HG03565 (cell line): ENCODE results near the gene HHIPL1.

Source experiments
- ATAC-seq: cut with Tn5 transposase; IDR thresholded peaks from one replicate; pipeline ENCODE4 v1.9.1; 2021; ENCODE audit warnings: mild to moderate bottlenecking, moderate library complexity; ENCODE audit not compliant: unreplicated experiment

Gene HHIPL1

DNA sequence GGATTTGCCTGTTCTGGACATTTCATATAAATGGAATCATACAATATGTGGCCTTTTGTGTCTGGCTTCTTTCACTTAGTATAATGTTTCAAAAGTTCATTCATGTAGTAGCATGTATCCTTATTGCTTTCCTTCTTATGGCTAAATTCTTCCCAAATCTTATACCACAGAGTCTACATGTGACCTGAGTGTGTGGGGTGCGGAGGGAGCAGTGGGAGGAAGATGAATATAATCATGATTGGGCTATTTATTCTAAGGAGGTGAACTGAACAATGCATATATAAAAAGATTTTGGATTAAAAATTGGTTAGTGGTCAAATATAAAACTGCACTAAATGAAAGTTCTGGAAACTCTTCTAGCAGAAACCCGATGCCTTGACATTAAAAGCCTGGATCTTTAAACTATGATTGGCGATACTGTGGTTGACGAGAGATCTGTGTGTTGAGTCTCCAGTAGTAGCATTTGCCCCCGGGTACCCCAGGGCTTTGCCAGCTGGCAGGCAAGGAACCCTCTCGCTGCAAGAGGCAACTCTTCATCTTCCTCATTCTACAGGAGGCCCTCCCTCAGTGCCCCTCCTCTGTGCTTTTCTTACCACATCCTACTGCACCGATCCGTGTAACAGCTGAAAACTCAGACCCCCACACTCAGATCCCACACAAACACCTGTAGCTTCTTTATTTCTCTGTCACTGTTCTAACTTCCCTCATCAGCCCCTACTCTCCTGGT, 41.8 kb downstream of the HHIPL1 start:
- no peak for ATAC-seq

DNA sequence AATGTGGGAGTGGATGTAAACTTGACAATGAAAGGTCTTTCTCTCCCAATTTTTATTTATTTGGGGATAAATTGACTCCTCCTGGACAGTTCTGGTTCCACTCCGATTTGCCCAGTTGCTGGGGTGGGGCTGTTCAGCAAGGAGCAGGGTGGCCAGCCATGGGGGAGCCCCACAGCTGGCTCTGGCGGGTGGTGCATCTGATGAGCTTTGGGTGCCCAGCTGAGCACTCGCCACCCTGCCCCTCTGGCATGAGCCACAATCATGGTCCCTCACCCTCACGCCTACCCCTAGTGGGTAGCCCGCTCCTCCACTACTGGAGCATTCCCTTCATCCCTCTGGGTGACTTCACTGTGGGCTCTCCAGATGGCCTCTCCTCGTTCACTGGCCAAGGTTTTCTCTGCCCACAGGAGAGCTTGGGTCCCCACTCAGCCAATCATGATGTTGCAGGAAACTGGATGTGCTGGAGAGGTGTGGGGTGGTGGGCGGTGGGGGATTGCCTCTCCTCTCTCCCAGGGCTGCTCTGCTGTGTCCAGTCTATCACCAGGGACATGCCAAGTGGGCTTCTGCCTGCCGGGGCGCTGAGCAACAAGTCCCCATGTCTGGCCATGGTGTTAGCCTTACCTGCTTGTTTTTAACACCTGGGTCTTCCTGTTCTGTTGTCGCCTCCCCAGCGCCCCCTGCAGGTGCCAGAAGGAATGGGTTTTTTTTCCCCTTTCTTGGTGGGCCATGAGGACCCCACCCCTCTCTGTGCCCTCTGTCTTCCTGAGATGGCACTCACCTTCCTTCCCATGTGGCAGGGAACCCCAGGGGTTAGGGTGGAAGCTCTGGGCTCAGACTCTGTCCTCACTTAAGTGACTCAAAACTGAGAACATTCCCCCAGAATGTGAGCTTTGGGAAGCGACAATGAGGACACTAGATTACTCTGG, 42.6 kb downstream of the HHIPL1 start:
- ATAC-seq, result no peak

DNA sequence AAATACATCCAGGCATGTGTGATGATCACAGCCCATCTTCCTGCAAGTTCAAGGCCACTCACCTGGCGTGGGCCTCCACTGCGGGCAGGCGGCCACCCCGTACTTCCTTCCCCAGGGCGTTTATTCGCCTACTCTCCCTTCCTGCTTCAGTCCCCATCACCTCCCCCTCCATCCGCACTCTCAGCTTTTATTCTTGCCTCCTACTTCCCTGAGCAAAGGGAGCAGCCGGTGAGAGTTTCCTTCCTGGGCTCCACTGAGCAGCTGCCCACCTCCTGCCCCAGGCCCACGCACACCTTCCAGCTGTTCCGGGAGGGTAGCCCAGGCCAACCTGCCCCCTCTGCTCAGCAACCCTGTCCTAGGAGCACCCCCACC, 43.3 kb downstream of the HHIPL1 start:
- no peak for ATAC-seq

DNA sequence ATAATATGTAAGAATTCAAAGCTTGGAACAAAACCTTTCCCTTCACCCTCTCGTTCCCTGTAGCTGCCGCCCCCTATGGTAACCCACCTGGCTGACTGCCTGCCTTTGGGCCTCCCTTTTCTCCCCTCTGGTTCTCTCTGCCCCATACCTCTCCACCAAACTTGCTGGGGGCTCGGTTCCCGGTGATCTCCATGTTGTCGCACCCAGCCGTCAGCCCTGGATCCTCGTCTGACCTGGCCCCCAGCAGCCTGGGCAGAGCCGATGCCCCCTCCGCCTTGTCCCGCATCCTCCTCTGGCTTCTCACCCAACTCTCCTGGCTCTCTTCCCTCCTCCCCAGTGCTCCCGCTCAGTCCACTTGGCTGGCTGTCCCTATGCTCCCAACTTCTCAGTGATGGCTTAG, 43.7 kb downstream of the HHIPL1 start:
- ATAC-seq, result no peak

DNA sequence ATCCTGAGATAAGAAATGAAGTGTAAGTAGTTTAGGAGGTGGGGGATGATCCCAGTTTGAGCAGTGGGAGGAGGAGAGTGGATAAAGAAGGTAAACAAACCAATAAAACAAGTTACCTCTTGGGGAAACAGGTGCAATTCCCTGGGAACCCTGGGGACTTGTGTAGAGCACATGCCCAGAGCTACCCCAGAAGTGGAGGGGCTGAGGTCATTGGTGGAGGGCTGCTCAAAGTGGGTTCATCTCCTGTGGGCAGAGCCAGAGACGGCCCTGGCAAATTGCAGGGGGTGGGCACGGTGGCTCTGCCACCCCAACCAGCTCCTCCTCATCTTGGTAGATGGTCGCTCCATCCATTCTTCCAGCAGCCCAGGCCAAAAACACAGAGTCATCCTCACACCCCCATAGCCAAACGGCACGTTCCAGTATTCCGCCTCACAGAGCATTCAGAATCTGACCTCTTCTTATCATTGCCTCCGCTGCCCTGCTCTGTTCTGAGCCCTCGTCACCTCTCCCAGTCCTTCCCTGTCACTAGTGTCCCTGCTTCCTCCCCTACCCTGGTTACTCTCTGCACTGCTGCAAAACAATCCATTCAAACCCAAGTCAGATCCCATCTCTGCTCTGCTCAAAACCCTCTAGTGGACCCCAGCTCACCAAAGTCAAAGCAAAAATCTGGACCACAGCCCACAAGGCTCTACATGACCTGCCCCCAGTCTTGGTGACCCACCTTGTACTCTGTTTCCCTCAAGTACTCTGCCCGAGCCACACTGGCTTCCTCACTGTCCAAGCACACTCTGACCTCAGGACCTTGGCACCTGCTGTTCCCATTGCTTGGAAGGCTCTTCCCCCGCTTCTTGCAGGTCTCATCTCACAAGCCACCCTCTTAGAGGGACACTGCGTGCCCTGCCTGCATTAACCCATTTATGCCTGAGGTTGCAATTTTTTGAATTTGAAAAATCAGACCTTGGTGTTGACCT, 44.6 kb downstream of the HHIPL1 start:
- ATAC-seq, result no peak

DNA sequence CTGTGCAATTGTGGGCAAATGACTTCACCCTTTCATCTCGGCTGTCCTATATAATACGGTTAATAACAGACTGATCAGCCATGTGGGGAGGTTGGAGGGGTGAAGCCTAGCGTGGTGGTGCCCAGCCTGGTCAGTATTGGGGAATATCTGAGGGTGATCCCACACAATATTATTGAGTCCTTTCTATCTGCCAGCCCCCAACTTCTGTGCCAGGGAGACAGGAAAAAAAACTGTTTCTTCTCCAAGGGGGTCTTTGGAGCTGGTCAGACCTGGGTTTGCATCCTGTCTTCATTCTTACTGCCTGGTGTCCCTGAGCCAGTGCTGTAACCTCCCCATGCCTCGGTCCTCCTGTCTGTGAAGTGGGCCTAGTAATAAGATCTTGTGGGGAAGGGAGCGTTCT, 45.7 kb downstream of the HHIPL1 start:
- ATAC-seq, result no peak

DNA sequence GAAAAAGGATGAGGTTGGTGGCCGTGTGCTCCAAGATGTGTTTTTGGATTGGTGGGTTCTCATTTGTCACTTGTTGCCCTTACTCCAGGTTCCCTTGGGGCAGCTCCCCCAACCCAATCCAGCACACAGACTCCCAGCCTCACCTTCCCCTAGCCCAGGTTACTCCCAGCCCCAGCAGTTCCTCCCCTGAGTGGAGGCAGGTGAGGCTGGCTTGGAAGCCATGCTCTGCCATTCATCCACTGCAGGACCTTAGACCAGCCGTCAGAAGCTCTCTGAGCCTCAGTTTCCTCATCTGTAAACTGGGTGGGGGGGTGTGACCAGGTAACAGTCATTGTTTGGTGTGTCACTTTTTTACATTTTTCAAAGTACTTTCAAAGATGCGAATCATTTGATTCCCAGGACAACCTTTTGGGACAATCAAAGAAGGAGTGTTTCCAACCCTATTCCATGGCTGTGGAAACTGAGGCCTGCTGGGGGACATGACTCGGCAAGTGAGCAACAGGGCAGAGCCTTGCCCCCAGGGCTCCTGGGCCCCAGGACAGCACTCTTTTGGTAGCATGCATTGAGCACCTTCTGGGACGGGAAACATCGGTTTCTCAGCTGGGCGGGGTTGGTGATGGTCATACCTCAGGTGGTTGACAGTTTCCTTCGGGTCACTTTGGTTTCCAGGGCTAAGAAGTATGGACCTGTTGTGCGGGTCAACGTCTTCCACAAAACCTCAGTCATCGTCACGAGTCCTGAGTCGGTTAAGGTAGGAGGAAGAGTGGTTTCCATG, 46.4 kb downstream of the HHIPL1 start:
- ATAC-seq, result no peak

DNA sequence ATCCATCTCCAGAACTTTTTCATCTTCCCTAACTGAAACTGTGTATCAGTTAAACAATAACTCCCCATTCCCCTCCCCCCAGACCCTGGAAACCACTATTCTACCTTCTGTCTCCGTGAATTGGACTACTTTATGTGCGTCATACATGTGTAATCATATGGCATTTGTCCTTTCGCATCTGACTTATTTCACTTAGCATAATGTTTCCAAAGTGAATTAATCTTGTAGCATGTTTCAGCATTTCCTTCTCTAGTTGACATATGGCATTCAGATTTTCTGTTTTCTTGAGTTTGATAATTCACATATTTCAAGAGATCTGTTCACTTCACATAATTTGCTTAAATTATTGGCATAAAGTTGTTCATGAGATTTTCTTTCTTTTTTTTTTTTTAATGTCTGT, 49.0 kb downstream of the HHIPL1 start:
- no peak for ATAC-seq

DNA sequence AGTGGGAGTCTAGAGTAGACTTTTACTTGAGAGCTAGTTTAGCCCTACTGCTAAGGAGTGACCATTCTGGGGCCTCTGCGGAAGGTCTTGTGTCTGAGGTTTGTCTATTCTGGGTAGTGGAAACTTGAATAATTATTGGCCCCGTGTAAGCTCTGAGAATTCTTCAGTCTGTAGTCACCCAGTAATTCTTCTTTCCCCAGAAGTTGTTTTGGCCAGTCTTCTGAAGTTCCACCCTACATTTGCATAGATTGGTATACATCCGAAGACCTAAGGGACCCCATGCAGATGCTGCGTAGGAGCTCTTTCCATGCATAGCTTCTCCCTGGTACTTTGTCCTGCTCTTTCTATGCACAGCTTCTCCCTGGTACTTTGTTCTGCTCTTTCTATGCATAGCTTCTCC, 52.0 kb downstream of the HHIPL1 start:
- no peak for ATAC-seq

DNA sequence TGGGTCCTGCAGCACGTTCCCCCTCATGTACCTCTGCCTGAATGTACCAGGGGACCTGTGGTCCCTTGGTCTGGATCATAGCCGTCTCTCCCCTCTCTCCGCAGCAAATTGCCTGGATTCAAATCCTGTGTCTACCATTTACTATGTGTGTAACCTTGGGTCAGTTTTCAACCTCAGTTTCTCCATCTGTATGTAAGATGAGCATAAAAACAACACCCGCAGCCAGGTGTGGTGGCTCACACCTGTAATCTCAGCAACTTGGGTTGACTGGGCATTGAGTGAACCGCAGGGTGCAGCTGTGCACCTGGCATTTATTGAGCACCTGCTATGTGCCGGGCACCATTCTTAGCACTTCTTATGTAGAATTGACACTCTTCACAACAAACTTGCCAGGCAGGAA, 53.3 kb downstream of the HHIPL1 start:
- ATAC-seq, result no peak

DNA sequence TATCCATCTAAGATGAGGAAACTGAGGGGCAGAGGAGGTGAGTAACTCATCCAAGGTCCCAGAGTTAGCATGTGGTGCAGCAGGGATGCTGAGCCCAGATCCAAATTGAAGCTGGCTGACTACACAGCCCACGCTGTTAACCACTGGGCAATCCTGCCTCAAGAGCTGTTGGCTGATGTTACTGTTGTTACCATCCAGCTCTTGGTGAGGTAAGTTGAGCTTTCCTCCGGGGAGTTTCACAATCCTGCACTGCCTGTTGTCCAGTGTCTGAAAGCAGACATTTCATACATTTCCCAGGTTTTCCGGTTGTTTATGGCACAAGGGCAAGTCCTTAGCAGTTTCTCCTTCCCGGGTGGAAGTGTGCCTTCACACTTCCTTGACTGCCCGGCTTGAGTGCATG, 53.7 kb downstream of the HHIPL1 start:
- ATAC-seq, result no peak

DNA sequence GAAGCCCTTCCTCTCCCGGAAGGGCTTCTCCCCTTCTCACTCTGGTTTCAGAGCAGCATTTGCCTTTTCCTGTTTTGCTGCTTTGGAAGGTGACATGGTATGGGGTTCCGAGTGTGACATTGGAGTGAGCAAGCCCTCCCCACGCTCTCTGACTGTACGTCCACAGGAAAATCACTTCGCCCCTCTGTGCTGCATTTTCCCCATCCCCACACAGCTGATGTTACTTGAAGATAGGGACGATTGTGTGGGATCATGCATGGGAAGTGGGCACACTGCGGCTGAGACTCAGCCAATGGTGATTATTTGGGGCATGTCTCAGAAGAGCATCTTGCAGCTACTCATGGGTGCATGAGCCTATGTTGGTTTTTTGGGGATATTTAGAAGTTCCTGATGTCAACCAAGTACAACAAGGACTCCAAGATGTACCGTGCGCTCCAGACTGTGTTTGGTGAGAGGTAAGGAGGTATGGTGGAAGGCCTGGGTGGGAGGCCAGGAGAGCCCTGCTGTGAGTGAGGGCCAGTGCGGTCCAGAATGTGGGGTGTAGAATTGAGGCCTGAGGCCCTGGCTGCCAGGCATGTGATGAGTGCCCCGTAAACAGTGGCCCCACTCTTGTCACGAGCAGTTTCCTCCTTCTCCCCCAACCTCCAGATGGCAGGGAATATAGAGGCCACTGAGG, 54.3 kb downstream of the HHIPL1 start:
- no peak for ATAC-seq

DNA sequence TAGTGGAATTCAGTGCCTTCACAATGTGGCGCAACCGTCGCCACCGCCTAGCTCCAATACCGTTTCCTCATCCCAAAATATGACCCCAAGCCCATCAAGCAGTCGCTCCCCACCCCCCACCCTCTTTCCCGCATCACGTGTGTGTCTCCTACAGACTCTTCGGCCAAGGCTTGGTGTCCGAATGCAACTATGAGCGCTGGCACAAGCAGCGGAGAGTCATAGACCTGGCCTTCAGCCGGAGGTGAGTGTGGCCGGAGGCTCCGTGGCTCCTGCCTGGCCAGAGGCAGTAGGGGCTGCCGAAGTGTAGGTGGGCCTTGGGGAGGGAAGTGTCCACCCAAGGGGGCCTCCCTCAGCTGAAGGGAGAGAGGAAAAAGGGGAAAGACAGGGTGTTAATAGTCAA, 54.9 kb downstream of the HHIPL1 start:
- ATAC-seq, result no peak

DNA sequence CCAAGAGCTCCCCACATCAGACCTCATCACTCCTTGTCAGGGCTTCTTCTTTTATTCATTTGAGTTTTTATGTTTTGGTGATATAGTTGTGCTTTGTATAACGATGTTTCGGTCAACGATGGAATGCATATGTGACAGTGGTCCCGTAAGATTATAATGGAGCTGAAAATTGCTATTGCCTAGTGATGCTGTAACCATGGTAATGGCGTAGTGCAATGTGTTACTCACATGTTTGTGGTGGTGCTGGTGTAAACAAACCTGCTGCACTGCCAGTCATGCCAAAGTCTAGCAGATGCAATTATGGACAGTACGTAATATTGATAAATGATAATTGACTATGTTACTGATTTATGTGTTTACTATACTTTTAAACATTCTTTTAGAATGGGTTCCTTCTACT, 55.5 kb downstream of the HHIPL1 start:
- no peak for ATAC-seq

DNA sequence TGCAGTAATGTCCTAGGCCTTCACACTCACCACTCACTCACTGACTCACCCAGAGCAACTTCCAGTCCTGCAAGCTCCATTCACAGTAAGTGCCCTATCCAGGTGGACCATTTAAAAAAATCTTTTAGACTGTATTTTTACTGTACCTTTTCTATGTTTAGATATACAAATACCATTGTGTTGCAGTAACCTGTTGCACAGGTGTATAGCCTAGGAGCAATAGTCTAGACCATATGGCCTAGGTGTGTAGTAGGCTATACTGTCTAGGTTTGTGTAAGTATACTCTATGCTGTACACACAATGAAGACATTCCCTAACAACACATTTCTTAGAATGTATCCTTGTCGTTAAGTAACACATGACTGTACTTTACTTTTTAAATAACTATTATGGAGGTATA, 56.3 kb downstream of the HHIPL1 start:
- ATAC-seq, result no peak

DNA sequence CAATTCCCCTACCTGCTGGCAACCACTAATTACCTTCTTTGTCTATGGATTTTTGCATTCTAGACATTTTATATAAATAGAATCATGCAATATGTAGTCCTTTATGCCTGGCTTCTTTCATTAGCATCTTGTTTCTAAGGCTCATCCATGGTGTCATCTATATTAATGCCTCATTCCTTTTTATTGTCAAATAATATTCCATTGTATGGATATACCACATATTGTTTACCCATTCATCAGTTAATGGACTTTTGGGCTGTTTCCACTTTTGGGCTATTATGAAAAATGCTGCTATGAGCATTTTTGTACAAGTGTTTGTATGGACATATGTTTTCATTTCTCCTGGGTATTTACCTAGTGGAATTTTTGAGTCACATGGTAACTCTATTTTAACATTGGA, 57.2 kb downstream of the HHIPL1 start:
- no peak for ATAC-seq

DNA sequence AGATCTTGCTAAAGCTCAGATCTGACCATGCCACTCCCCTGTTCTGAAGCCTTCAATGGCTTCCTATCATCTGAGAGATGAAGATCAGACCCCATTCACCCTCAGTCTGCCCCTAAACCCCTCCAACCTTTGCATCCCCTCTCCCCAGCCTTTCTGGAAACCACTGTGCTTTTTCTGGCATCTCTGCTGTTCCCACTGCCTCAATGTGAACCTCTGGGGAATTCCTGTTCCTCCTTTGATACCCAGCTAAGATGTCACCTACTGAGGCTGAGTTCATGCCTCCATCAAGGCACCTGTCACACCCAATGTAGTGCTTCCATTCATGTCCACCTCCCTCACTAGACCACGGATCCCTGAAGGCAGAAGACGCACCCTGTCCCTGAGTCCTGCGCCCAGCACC, 58.5 kb downstream of the HHIPL1 start:
- no peak for ATAC-seq

DNA sequence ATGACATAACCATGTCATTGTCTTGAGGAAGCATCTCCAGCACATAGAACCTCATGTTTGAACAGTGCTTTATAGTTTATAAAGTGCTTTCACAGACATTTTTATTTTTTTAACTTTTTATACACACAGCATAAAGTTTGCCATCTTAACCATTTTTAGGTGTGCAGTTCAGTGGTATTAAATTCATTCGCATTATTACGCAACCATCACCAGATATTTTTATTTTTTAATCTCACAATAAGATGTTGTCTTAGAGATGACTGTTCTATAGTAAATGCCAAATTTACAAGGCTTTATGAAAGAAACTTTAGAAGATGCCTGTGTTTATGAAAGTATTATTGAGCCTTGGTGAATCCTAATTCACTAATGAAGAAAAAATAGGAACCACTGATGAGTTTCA, 59.1 kb downstream of the HHIPL1 start:
- no peak for ATAC-seq

DNA sequence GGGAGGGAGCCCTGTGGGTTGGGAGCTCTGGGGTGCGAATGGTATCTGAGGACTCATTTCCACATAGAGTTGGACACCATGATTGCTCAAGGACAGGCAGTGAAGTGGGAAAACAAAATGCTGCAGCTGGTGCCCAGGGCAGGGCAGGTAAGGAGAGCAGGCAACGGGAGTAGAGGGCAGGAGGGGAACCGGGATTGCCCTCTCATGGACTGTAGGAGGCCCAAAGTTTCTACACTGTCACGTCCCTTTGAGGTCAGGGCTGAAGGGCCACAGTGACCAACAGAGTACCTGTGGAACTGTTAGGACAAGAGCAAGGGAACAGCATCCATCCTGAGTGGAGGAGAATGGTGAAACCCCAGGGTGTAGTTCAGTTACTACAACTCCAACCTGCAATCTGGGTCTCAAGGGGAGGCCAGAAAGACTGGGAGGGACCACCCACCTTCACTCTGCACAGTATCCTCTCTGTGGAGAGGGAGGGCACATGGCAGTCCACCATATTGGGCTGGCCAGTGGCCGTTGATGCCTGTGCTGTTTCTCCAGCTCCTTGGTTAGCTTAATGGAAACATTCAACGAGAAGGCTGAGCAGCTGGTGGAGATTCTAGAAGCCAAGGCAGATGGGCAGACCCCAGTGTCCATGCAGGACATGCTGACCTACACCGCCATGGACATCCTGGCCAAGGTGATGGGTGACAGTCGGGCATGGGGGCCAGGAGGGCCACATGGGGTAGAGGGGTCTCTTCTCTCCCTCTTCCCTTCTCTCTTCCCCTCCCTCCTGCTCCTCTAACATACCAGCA, 61.4 kb downstream of the HHIPL1 start:
- ATAC-seq, result no peak
